ENCODE results near the gene PPT2.

PPT2 gene, protein sequence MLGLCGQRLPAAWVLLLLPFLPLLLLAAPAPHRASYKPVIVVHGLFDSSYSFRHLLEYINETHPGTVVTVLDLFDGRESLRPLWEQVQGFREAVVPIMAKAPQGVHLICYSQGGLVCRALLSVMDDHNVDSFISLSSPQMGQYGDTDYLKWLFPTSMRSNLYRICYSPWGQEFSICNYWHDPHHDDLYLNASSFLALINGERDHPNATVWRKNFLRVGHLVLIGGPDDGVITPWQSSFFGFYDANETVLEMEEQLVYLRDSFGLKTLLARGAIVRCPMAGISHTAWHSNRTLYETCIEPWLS

DNA sequence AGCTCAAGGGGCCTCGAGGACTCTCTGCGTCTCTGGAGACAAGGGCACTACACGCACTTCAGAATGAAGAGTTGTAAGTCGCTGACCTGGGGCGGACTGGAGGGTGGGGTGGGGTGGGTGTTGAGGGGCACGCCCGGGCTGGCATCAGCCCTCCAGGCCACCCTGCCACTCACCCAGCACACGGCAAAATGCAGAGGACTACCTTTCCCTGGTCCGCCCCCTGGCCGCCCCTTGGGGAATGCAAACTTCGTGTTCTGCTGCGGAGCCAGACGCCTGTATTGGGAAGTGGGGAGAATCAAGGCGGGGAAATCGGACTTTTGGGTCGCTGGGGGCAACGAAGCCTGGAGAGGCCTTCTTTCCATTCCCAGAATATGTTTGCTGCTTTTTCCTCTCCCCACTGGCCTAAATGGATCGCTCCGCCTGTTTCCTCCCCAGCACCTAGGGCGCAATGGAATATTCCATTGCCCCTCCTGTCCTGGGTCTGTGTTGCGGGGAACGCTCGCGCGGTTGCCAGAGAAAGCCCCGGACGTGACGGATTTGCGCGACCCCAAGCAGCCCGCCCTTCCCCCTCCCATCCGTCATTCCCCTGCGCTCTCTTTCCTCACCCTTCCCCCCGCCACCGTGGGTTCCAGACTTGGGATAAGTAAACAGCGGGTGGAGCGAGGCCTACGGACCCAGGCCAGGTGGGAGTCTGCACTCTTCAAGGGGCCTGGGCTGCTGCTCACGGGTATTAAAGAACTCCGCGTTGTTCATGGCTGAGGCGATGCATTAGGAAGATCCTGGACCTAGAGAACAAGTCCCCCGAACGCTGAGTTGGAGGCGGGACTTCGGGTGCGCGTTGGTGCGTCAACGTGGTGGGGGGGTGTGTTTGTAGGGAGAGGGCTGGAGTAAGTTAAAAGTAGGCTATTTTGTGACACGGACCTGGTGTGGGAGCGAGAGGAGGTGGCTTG, at the start of gene PPT2:
PPT2 (plus strand) TSS at position 578 of the 950 bp plus-strand sequence. CDS start 454 bp downstream, outside the sequence.
- FAIRE-seq (peak; percentile 66), DNase-seq (ENCODE audit: insufficient read length, low spot score) (peak; percentile 86)
- TF ChIP-seq POLR2A (IDR thresholded peaks at IDR 0.05; ENCODE audit: low read depth, low read length), result peak; percentile 8; the same call in 1 of the 2 replicates

DNA sequence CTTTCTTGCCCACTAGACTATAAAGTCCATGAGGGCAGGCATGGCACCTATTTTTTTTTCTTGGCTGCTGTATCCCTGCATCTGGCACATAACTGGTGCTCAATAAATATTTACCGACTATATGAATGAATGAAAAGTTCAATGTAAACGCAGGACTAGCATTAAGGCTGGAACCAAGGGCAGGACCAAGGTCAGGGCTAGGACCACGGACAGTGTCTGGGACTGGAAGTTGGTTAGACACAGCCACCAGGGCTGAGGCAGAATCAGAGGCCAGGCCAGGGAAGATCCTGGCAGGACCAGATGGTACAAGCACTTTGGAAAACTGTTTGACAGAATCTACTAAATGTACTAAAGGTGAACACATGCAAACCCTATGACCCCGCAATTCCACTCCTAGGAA, 48.5 kb upstream of the PPT2 start:
- no peak for TF ChIP-seq POLR2A (IDR thresholded peaks at IDR 0.05; ENCODE audit: low read depth, low read length)
- DNase-seq (ENCODE audit: insufficient read length, low spot score) (no peak), FAIRE-seq (no peak)

DNA sequence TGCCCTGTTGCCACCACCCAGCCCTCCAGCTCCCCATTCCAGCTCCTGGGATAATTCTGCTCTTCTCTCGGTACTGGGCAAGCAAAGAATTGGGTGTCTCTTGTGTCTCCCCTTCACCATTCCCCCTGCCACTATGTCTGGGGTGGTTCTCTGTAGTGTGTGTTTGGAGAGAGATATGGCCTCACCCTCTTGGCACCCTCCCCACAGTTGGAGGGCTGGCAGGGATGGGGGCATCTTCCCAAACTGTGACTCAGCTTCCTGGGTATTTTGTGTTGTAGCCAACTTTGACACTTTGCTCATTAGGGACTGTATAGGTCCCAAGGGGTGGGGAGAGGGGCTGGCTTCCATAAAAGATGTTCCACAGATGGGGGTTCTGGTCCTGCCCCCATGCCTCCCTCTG, 46.5 kb upstream of the PPT2 start:
- DNase-seq (ENCODE audit: insufficient read length, low spot score), result no peak

DNA sequence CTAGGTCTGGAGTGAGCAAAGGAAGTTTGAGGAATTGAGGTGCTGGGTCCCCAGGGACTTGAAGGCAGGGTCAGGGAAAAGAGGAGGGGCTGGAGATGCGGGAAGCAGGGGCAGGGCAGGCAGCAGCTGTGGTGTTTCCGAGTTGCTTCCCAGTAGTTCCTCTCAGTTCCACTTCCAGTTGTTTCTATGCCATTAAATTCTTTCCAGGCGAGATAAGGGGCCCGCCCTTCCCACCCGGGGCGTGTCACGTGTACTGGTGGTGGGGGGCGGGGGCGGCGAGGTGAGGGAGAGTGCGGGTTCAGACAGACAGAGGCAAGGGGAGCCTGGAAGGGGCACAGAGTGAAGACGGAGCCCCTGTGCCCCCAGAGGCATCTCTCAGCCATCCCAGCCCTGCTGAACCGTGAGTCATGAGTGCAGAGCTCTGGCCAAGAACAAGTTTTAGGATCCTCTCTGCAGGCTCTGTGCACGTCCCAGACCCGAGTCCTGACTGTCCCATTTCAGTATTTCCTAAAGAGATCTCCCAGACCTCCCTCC, 45.8 kb upstream of the PPT2 start:
- FAIRE-seq (no peak), DNase-seq (ENCODE audit: insufficient read length, low spot score) (no peak)
- no peak for TF ChIP-seq POLR2A (IDR thresholded peaks at IDR 0.05; ENCODE audit: low read depth, low read length)

More for the DNA sequence above, 46.5 kb upstream of the PPT2 start:
- TF ChIP-seq POLR2A (IDR thresholded peaks at IDR 0.05; ENCODE audit: low read depth, low read length), result no peak
- no peak for FAIRE-seq

DNA sequence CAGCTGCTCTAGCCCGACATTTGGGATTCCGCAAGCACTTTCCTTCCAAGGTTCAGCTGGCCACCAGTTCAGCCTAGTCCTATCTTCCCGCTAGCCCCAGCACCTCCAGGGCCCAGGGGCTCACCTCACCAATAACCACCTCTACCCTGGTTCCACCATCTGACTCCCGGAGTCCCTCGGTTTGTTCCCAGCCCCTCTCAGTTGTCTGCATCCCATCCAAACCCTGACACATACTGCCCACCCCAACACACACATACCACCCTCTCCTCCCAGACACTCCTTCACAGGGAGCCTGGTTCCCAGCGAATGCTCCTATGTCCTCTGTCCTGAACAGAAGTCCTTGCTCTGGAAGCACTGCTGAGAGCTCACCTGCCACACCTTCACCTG, 45.2 kb upstream of the PPT2 start:
- DNase-seq (ENCODE audit: insufficient read length, low spot score) (no peak), FAIRE-seq (no peak)
- no peak for TF ChIP-seq POLR2A (IDR thresholded peaks at IDR 0.05; ENCODE audit: low read depth, low read length)

DNA sequence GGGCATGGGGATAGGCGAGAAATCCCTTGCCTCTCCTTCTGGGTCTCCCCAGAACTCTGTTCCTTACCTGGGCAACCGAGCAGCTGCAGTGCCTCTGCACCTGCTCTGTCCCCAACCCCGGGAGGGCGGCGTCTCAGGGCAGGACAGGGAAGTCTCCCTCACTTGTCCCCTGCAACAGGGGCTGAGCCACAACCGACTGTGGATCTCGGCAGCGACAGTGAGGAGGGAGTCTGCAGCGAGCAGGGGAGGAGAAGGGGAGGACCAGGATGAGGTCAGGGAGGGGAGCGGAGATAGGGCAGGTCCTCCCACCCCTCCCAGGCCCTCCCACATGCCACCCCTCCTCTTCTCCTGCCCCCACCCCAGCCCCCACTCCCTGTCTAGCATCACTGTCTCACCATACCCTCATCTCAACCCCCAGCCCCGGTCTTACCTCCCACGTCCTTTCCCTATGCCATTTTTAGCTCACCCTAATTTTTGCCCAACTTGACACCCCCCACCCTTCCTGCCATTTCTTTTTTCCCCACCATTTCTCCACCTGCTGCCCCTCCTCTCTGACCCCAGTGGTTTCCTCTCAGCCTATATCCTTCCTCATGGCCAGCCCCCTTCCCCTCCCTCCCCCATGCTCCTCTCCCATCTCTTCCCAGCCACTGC, 44.7 kb upstream of the PPT2 start, which contains the start of gene TNXB:
TNXB (minus strand) TSS at position 225 of the 651 bp plus-strand sequence. CDS start 11,140 bp downstream, outside the sequence.
- TF ChIP-seq POLR2A (IDR thresholded peaks at IDR 0.05; ENCODE audit: low read depth, low read length), result no peak
- no peak for FAIRE-seq
- DNase-seq (ENCODE audit: insufficient read length, low spot score), result no peak

DNA sequence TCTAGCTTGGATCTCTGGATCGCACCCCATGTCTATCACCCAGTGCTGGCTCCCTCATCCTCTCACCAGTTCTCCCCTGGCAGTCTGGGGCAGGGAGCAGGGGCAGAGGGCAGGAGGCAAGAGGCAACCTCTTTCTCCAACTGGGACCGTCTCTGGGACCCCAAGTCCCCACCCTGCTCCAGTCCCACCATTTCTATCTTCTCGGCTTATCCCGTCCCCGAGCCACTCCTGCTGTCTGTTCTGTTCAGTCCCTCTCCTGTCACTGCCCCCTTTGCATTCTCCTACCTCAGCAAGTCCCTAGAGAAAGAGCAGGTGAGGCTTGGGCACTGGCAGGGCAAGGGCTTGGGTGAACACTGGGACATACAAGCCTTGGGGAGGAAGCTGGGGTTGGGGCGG, 44.2 kb upstream of the PPT2 start:
- DNase-seq (ENCODE audit: insufficient read length, low spot score) (no peak), FAIRE-seq (no peak)
- no peak for TF ChIP-seq POLR2A (IDR thresholded peaks at IDR 0.05; ENCODE audit: low read depth, low read length)

DNA sequence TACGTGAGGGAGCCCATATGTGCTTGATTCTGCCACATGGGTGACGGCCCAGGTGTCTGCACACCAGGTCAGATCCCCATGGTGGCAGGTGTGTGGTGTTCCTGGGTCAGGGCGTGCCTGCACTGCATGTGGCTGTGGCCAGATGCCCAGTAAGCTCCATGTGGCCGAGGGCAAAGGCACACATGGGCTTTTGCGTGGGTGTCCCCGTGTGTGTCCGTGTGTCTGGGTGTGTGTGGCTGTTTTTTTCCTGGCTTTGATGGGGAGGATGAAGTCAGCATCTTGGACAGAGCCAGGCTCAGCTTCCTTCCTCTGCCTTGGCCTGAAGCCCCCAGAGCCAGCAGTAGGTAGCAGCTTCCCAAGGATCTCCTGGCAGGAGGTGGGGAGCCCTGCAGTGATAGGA, 43.3 kb upstream of the PPT2 start:
- no peak for FAIRE-seq
- TF ChIP-seq POLR2A (IDR thresholded peaks at IDR 0.05; ENCODE audit: low read depth, low read length), result no peak
- DNase-seq (ENCODE audit: insufficient read length, low spot score), result no peak

DNA sequence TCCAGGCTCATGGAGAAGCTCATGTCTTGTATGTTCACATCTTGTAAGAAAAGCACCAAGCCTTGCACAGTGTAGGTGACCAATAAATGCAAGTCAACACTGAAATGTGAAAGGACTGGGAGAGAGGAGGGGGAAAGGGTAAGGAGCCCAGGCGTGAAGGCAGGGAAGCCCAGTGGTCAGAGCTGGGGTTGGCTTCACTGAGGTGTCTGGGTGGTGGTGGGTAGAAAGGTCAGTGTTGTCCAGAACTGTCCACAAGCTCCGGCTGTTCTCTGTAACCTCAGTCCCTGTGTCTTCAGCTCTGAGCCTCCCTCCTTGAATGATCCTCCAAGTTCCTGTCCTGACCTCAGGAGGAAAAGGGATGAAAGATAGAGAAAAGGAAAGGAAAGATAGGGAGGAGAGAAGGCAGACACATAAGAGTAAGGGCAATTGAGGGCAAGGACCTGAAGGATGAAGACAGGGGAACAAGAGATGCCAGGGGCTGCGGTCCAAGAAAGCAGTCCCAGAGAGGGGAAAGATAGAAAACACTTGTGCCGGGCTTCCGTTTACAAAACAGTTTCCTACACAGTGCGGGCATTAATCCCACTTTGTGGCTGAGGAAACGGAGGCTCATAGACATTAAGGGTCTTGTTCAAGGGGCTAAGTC, 42.4 kb upstream of the PPT2 start:
- DNase-seq (ENCODE audit: insufficient read length, low spot score) (no peak), FAIRE-seq (no peak)
- no peak for TF ChIP-seq POLR2A (IDR thresholded peaks at IDR 0.05; ENCODE audit: low read depth, low read length)

DNA sequence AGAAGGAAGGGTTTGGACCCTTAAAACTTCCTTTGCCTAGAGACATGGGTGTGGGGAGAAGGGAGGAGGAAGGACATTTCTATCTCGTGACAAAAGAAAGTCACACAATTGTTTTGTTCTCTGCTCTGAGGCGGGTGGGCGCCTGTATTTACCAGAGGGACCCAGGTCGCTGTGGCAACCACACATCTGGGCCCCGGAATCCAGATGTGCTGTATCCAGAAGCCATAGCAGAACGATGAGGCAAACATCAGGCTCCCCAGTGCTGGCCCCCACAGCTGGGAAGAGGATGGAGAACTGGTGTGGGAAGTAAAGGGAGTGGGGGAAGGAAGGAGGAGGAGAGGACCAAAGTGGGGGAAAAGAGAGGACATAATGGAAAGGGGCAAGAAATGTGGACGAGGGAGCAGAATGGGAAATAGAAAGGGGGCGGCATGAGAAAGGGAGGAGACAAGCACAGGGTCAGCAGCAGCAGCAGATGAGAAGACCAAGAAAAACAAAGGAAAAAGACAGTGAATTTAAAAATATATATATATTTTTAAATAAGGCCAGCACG, 41.4 kb upstream of the PPT2 start:
- TF ChIP-seq POLR2A (IDR thresholded peaks at IDR 0.05; ENCODE audit: low read depth, low read length), result no peak
- DNase-seq (ENCODE audit: insufficient read length, low spot score), result no peak
- no peak for FAIRE-seq

DNA sequence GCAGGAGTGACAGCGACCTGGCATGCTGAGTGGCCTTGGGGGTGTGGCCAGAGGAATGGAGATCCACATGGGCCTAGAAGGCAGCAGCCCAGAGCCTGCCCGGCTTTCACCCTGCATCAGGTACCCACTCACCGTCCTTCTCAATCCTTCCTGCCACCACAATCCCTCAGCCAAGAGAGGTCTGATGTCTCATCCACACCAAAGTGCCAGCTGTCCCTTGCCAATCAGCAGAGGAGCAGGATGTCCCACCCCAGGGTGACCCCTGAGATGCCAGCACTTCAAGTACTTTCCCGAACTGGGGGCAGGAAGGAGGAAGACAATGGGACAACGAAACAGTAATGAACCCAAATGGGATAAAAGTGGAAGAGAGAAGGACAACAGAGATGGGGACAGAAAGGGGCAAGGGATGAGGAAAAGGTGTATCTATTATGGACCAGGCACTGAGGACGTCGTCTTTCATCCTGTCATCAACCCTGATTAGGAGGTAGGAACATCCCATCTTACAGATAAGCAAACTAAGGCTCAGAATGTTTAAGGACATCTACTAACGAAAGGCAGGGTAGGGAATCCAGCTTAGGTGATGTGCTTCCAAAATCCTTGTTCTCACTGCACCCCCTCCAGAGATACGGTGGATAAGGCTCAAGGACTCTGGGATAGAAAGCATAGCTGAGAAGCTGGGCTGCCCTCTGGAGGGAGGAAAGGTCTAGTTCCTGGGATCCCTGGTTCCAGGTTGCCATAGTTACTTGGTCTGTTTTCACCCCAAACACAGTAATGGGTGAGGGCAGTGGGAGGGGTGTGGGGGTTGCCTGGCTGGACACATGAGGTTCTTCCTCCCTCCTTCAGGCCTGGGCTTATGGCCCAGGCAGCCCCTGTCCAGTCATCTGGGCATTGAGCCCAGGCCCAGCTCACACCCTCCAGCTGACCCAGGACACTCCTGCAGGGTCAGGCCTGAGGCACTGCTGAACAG, 40.3 kb upstream of the PPT2 start:
- DNase-seq (ENCODE audit: insufficient read length, low spot score), result peak; percentile 83
- FAIRE-seq, result peak; percentile 62
- no peak for TF ChIP-seq POLR2A (IDR thresholded peaks at IDR 0.05; ENCODE audit: low read depth, low read length)

DNA sequence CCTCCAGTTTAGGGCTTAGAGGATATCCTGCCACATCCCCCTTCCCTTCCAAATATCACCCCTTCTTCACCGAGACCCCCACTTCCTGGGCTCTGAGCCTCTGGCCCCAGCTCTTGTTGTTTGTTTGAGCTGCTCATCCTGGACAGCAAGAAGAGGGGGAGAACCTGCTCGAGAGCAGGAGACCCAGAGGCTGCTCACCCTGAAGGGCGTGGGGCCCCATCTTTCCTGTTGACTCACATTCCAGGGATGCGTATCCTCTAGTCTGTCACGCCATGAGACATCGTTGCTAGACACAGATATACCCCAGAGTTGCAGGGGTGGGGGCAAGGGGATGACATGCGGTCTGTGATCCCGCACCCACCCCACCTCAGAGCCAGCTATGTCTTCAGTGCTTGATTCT, 39.1 kb upstream of the PPT2 start:
- FAIRE-seq, result no peak
- DNase-seq (ENCODE audit: insufficient read length, low spot score), result peak; percentile 51
- no peak for TF ChIP-seq POLR2A (IDR thresholded peaks at IDR 0.05; ENCODE audit: low read depth, low read length)
